NCI-H2196 (cell line): ENCODE results near the gene UQCRQ.

Experiments used
- DNase-seq: peaks from one replicate; lab custom pipeline; 2025; ENCODE audit not compliant: unreplicated experiment; lab: John Stamatoyannopoulos, UW

The UQCRQ gene

GRCh38 chr5:132867046-132867451 is 607 bp downstream of the UQCRQ start:
- DNase-seq = no peak

- DNase-seq = no peak
Measured at GRCh38 chr5:132868754-132869153, 2.3 kb downstream of the UQCRQ start.

- DNase-seq = no peak
Measured at GRCh38 chr5:132870801-132871200, 4.4 kb downstream of the UQCRQ start.

GRCh38 chr5:132871459-132872284 is 5.2 kb downstream of the UQCRQ start:
- no peak for DNase-seq

GRCh38 chr5:132872788-132873118 is 6.3 kb downstream of the UQCRQ start:
- no peak for DNase-seq

- no peak for DNase-seq
Measured at GRCh38 chr5:132873119-132873929, 6.9 kb downstream of the UQCRQ start, which contains the start of gene LEAP2. Gene LEAP2, plus strand, starts transcription at chr5:132873668. Its CDS starts 27 bp downstream, at chr5:132873695.

- DNase-seq = no peak
Measured at GRCh38 chr5:132873930-132874271, 7.5 kb downstream of the UQCRQ start.

- no peak for DNase-seq
Measured at GRCh38 chr5:132876020-132876759, 9.7 kb downstream of the UQCRQ start.

- no peak for DNase-seq
Measured at GRCh38 chr5:132877466-132877865, 11.0 kb downstream of the UQCRQ start.

GRCh38 chr5:132877938-132878337 is 11.5 kb downstream of the UQCRQ start:
- DNase-seq = peak; percentile 80

- peak; percentile 64 for DNase-seq
Measured at GRCh38 chr5:132883261-132883834, 16.9 kb downstream of the UQCRQ start.

GRCh38 chr5:132884548-132884947 is 18.1 kb downstream of the UQCRQ start:
- DNase-seq = no peak

GRCh38 chr5:132886064-132886823 is 19.8 kb downstream of the UQCRQ start:
- DNase-seq = no peak

GRCh38 chr5:132887283-132887682 is 20.8 kb downstream of the UQCRQ start:
- no peak for DNase-seq

- no peak for DNase-seq
Measured at GRCh38 chr5:132889501-132889900, 23.1 kb downstream of the UQCRQ start.

GRCh38 chr5:132890817-132891216 is 24.4 kb downstream of the UQCRQ start:
- no peak for DNase-seq

- no peak for DNase-seq
Measured at GRCh38 chr5:132895719-132896305, 29.4 kb downstream of the UQCRQ start.

GRCh38 chr5:132896685-132897084 is 30.2 kb downstream of the UQCRQ start:
- DNase-seq = no peak

GRCh38 chr5:132898094-132898493 is 31.7 kb downstream of the UQCRQ start:
- no peak for DNase-seq

GRCh38 chr5:132901036-132901435 is 34.6 kb downstream of the UQCRQ start:
- no peak for DNase-seq
